Suprapubic skin (tissue), 4 donors: ENCODE measurements around the gene SNRNP70. TPM values are rescaled to one million over a fixed set of nuclear protein-coding genes. Genes with fewer than 3 reads are reported as not detected.
A peak's percentile ranks its signal among the peaks of the same experiment; 100 is the strongest.

Source experiments
- DNase-seq, 2 donors: peaks; one replicate each; pipeline ENCODE4 v3.0.0-alpha.2; 2019; ENCODE audit warnings: low spot score in 2 of 2
- H3K27ac ChIP-seq: fragments of 200-600 bp; sonication (generic); one replicate; pipeline ENCODE4 v1.5.1; 2019
- H3K27me3 ChIP-seq: fragments of 200-600 bp; sonication (generic); one replicate; pipeline ENCODE4 v1.5.1; 2019
- H3K36me3 ChIP-seq: fragments of 200-600 bp; sonication (generic); one replicate; pipeline ENCODE4 v1.5.1; 2019
- H3K4me1 ChIP-seq: fragments of 200-600 bp; sonication (generic); one replicate; pipeline ENCODE4 v1.5.1; 2019
- H3K4me3 ChIP-seq: fragments of 200-600 bp; sonication (generic); one replicate; pipeline ENCODE4 v1.5.1; 2019; ENCODE audit warnings: mild to moderate bottlenecking
- H3K9me3 ChIP-seq: fragments of 200-600 bp; sonication (generic); one replicate; pipeline ENCODE4 v1.5.1; 2019
- EP300 ChIP-seq: sonication (generic); formaldehyde crosslinking; IDR thresholded peaks from one replicate; pipeline ENCODE4 v1.6.1; 2017; ENCODE audit warnings: antibody characterized with exemption
- POLR2A ChIP-seq, 2 donors: fragments of 450-650 bp; IDR thresholded peaks; one replicate each; pipeline ENCODE4 v1.6.1; 2017; ENCODE audit warnings: antibody characterized with exemption in 2 of 2, mild to moderate bottlenecking in 2 of 2, moderate library complexity in 2 of 2
- POLR2AphosphoS5 ChIP-seq, 3 donors: sonication (generic); formaldehyde crosslinking; IDR thresholded peaks; one replicate each; pipeline ENCODE4 v1.6.1; 2017; ENCODE audit warnings: antibody characterized with exemption in 3 of 3
- WGBS: methylation state at CpG from one replicate; pipeline ENCODE4 v1.1.5; 2018; 5-methylcytosine and 5-hydroxymethylcytosine counted together
- total RNA-seq, 4 donors: library from RNA; depleted of rRNA; stranded (reverse); fragments of >200 nt; gene quantifications; one replicate each; pipeline ENCODE4 v1.1.0, GENCODE V29; 2016
- TF ChIP-seq, protein P1 (sequence below), 2 donors: fragments of 200-600 bp in 1 of 2; fragments of 450-650 bp in 1 of 2; sonication (generic) in 1 of 2; IDR thresholded peaks; one replicate each; pipeline ENCODE4 v1.5.1; 2016 to 2019; ENCODE audit warnings: antibody characterized with exemption in 2 of 2, mild to moderate bottlenecking in 1 of 2, moderate library complexity in 1 of 2

SNRNP70 gene
- total RNA-seq, 4 donors from 2014 or later: 207 to 788 (median 322) TPM

DNA sequence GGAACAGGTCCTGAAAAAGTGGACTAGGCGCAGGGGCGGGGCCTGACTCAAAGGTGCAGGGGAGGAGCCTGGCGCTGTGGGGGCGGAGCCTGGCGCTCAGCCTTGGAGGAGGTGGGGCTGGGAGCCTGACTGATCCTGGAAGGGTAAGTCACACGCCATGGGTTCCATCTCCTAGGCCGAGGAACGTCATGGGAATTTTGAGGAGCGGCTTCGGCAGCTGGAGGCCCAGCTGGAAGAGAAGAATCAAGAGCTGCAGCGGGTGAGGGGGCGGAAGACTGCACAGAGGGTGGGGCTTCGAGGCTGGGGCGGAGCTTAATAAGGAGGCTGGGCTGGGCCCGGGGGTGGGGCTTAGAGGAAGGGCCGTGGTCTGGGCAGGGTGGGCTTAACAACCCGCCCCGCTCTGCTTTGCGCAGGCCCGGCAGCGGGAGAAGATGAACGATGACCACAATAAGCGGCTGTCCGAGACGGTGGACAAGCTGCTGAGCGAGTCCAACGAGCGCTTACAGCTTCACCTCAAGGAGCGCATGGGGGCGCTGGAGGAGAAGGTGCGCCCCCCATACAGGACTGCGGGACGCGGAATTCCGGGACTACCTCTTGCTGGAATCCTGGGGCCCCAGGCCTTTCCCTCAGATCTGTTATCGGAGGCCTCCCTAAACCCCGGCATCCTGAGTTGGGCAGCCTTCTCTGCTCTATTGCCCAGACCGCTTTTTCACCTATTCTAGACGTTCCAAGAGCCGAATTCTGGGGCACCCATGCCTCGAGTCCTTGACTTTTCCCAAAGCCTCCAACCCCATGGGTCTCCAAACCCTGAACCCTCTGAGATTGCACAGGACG lies 48.6 kb downstream of the SNRNP70 start:
- H3K4me3 ChIP-seq: peak overlapping the region; percentile 33
- H3K27me3 ChIP-seq: no peaks in the 10 kb centered on the region
- WGBS: 54% methylated on average over 42 of the region's 42 CpGs
- H3K9me3 ChIP-seq: no peaks in the 10 kb centered on the region
- peaks cover 31% of the 10 kb centered on the region for H3K4me1 ChIP-seq
- no peak overlapping the region for H3K27ac ChIP-seq
- no peak for DNase-seq
- TF ChIP-seq, protein P1, sequence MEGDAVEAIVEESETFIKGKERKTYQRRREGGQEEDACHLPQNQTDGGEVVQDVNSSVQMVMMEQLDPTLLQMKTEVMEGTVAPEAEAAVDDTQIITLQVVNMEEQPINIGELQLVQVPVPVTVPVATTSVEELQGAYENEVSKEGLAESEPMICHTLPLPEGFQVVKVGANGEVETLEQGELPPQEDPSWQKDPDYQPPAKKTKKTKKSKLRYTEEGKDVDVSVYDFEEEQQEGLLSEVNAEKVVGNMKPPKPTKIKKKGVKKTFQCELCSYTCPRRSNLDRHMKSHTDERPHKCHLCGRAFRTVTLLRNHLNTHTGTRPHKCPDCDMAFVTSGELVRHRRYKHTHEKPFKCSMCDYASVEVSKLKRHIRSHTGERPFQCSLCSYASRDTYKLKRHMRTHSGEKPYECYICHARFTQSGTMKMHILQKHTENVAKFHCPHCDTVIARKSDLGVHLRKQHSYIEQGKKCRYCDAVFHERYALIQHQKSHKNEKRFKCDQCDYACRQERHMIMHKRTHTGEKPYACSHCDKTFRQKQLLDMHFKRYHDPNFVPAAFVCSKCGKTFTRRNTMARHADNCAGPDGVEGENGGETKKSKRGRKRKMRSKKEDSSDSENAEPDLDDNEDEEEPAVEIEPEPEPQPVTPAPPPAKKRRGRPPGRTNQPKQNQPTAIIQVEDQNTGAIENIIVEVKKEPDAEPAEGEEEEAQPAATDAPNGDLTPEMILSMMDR (IDR thresholded peaks at IDR 0.05): no peak
- TF ChIP-seq POLR2A (IDR thresholded peaks at IDR 0.05): no peak
- no peak for TF ChIP-seq POLR2AphosphoS5 (IDR thresholded peaks at IDR 0.05)
- no peak for TF ChIP-seq EP300
- H3K36me3 ChIP-seq: no peaks in the 10 kb centered on the region

DNA sequence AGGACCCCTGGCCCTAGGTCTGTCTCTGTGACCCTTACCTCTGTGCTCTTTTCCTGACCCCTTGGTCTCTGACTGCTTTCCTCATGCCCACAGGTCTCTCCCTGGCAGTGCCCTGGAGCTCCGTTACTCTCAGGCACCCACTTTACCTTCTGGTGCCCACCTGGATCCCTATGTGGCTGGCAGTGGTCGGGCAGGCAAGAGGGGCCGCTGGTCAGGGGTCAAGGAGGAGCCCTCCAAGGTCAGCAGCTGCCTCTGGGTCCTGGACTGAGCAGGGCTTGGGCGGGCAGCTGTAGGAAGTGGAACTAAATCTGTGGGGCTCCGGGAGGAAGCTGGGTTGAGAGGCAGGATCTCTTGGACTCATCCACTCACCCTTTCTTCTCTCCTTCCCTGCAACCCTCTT lies 50.4 kb downstream of the SNRNP70 start:
- Histone ChIP-seq H3K36me3 (no peaks in the 10 kb centered on the region), H3K9me3 (no peaks in the 10 kb centered on the region), H3K27me3 (no peaks in the 10 kb centered on the region), H3K4me3 (no peak overlapping the region), H3K27ac (no peak overlapping the region), H3K4me1 (peaks cover 27% of the 10 kb centered on the region)
- WGBS: 81% methylated on average over 3 of the region's 5 CpGs
- no peak for TF ChIP-seq POLR2AphosphoS5 (IDR thresholded peaks at IDR 0.05)
- TF ChIP-seq, protein P1 (IDR thresholded peaks at IDR 0.05): no peak
- no peak for TF ChIP-seq EP300
- TF ChIP-seq POLR2A (IDR thresholded peaks at IDR 0.05): no peak
- no peak for DNase-seq

DNA sequence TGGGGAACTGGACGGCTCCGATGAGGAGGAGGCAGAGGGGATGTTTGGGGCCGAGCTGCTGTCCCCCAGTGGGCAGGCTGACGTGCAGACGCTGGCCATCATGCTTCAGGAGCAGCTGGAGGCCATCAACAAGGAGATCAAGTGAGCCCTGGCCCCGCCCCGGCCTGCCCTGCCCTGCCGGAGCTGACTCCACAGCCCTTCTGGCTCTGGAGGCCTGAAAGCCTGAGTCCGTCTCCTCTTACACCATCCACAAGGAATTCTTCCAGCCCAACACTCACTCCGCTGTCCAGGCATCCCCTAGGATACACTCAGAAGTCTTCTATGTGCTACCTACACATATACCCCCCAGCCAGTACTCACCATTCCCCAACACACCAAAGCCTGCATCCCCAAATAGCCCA lies 51.5 kb downstream of the SNRNP70 start:
- Histone ChIP-seq H3K27ac (no peak overlapping the region), H3K4me3 (no peak overlapping the region), H3K27me3 (no peaks in the 10 kb centered on the region), H3K36me3 (no peaks in the 10 kb centered on the region), H3K4me1 (peaks cover 27% of the 10 kb centered on the region), H3K9me3 (no peaks in the 10 kb centered on the region)
- 88% methylated on average over 10 of the region's 10 CpGs for WGBS
- no peak for DNase-seq
- TF ChIP-seq POLR2AphosphoS5 (IDR thresholded peaks at IDR 0.05) (no peak), POLR2A (IDR thresholded peaks at IDR 0.05) (no peak), EP300 (no peak)

DNA sequence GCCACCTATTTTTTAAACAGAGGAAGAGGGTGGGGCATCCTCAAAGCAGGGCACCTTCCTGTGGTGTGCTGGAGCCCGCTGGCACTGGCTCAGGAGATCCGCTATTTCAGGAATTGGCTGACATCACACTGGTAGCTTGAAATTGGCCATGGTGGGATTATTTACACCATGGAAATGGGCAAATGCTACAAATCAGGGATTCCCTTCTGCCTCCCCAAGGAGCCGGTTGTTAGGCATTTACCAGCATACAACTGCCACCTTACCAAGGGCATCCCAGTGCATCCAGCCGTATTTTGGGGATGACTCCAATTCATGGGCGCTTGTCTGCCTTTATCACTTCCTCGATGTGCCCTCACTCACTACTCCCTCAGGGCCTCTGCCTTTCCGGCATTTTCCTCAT lies 55.7 kb downstream of the SNRNP70 start:
- no peaks in the 10 kb centered on the region for H3K9me3 ChIP-seq
- no peaks in the 10 kb centered on the region for H3K27me3 ChIP-seq

DNA sequence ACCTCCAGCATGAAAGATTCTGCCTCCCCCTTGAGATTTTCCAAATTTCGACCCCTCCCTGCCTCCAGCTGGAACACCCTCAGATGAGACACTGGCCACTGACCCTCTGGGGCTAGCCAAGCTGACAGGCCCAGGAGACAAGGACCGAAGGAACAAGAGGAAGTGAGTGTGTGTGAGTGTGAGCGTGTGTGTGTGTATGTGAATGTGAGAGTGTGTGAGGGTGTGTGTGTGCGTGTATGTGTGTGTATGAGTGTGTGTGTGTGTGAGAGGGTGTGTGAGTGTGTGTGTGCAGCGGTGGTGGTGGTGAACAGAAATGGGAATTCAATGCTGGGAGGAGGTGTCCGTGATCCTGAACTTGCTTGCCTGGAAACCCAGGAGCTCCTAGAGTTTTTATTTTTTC lies 56.1 kb downstream of the SNRNP70 start:
- no peaks in the 10 kb centered on the region for H3K9me3 ChIP-seq
- no peak for DNase-seq
- H3K27me3 ChIP-seq: no peaks in the 10 kb centered on the region
- H3K27ac ChIP-seq: no peak overlapping the region
- no peak overlapping the region for H3K4me3 ChIP-seq
- no peaks in the 10 kb centered on the region for H3K36me3 ChIP-seq
- 81% methylated on average over 6 of the region's 6 CpGs for WGBS
- TF ChIP-seq, protein P1 (IDR thresholded peaks at IDR 0.05): no peak
- TF ChIP-seq EP300: no peak
- no peak for TF ChIP-seq POLR2A (IDR thresholded peaks at IDR 0.05)
- no peak for TF ChIP-seq POLR2AphosphoS5 (IDR thresholded peaks at IDR 0.05)
- H3K4me1 ChIP-seq: peaks cover 27% of the 10 kb centered on the region

More for the DNA sequence above, 55.7 kb downstream of the SNRNP70 start:
- Histone ChIP-seq H3K4me3 (no peak overlapping the region), H3K27ac (no peak overlapping the region), H3K4me1 (peaks cover 25% of the 10 kb centered on the region), H3K36me3 (no peaks in the 10 kb centered on the region)
- WGBS: 85% methylated on average over 5 of the region's 7 CpGs
- DNase-seq: no peak
- TF ChIP-seq POLR2A (IDR thresholded peaks at IDR 0.05) (no peak), POLR2AphosphoS5 (IDR thresholded peaks at IDR 0.05) (no peak), EP300 (no peak)
- TF ChIP-seq, protein P1 (IDR thresholded peaks at IDR 0.05): no peak
